Measurements from ENCODE around the gene PSMD1.

- TF ChIP-seq CTCF (IDR thresholded peaks at IDR 0.05; ENCODE audit: insufficient read depth, low read length, poor library complexity, severe bottlenecking) (no peak), EZH2phosphoT487 (conservative IDR thresholded peaks at IDR 0.05; ENCODE audit: low read length) (no peak)
Observed at GRCh38 chr2:231221761-231222160, 165.1 kb downstream of the PSMD1 start.
